ENCODE results near the gene PCDHGB1.

GRCh38 chr5:141373673-141374317 lies 23.9 kb downstream of the PCDHGB1 start, which contains the start of gene PCDHGA6:
- TF ChIP-seq CTCF (IDR thresholded peaks at IDR 0.05) (no peak), REST (IDR thresholded peaks at IDR 0.05; ENCODE audit: insufficient read depth in 1 of 2, low read depth in 2 of 2, low read length in 1 of 2) (no peak), POLR2AphosphoS5 (IDR thresholded peaks at IDR 0.05; ENCODE audit: low read depth, low read length) (no peak), TCF7L2 (IDR thresholded peaks at IDR 0.05; ENCODE audit: low read depth, low read length) (no peak), SIN3A (IDR thresholded peaks at IDR 0.05; ENCODE audit: borderline replicate concordance, insufficient read depth, low read depth, low read length) (no peak)
